Measurements from ENCODE around the gene ANO3. TPM values are rescaled to one million over a fixed set of nuclear protein-coding genes. Genes with fewer than 3 reads are reported as not detected.

ANO3 gene
- total and polyA plus RNA-seq, 2 of the 8 experiments (the other 6 are each of a cell fraction or from before 2014, with no cell fraction given), result not detected

- no peak for DNase-seq (ENCODE audit: low read depth in 1 of 2, low spot score in 2 of 2)
- no peak overlapping the region for H2BK15ac ChIP-seq (ENCODE audit: low read length)
- no peak overlapping the region for H2BK12ac ChIP-seq (ENCODE audit: low read depth, low read length)
- no peak overlapping the region for H2BK20ac ChIP-seq (ENCODE audit: low read length)
- H3K4ac ChIP-seq (replicated peaks; ENCODE audit: insufficient read length, low read depth, low read length), result no peak overlapping the region
- CTCF ChIA-PET (ENCODE audit: partially characterized antibody), result no interaction called here
- H2AFZ ChIP-seq (ENCODE audit: low read length), result no peak overlapping the region
- no peaks in the 10 kb centered on the region for H4K20me1 ChIP-seq (replicated peaks in 1 of 2; ENCODE audit: control insufficient read depth in 1 of 2, insufficient read depth in 2 of 2, low read length in 2 of 2)
- H3K79me1 ChIP-seq (ENCODE audit: low read depth, low read length), result no peaks in the 10 kb centered on the region
- H3K79me2 ChIP-seq (ENCODE audit: control insufficient read depth in 1 of 2, insufficient read depth in 2 of 2, low read length in 2 of 2), result no peaks in the 10 kb centered on the region
- H3K23ac ChIP-seq (ENCODE audit: insufficient read length), result no peak overlapping the region
- no peak overlapping the region for H4K5ac ChIP-seq (ENCODE audit: insufficient read length, low read depth, low read length)
- no peak overlapping the region for H3K18ac ChIP-seq (ENCODE audit: extremely low read depth, low read length)
- H3K4me2 ChIP-seq (ENCODE audit: insufficient read depth in 1 of 2, low read depth in 2 of 2, low read length in 2 of 2), result no peak overlapping the region
- no peak overlapping the region for H2BK120ac ChIP-seq (replicated peaks; ENCODE audit: low read depth, low read length)
- no peak overlapping the region for H3K56ac ChIP-seq (replicated peaks; ENCODE audit: insufficient read length, low read depth, low read length)
- no peak overlapping the region for H3K27ac ChIP-seq (ENCODE audit: low read depth, low read length)
- peaks cover 0 to 3% (median 1%) of the 10 kb centered on the region in 4 experiments; a peak in 2 of 7 replicates for H3K4me1 ChIP-seq (replicated peaks in 1 of 4; ENCODE audit: control insufficient read depth in 3 of 4, insufficient read depth in 4 of 4, low read length in 3 of 4)
- no peak overlapping the region for H3K4me3 ChIP-seq (ENCODE audit: extremely low read depth in 1 of 4, insufficient read depth in 2 of 4, low read depth in 3 of 4, low read length in 4 of 4)
- H3K9me3 ChIP-seq (ENCODE audit: insufficient read depth in 2 of 2, low read depth in 1 of 2, low read length in 1 of 2), result no peaks in the 10 kb centered on the region
- H3K27me3 ChIP-seq (replicated peaks in 1 of 4; ENCODE audit: control insufficient read depth in 3 of 4, extremely low read depth in 1 of 4, insufficient read depth in 3 of 4, low read length in 3 of 4), result peaks cover 0 to 5% (median 2%) of the 10 kb centered on the region in 4 experiments; a peak in 3 of 7 replicates
- H3K9ac ChIP-seq (replicated peaks in 1 of 4; ENCODE audit: extremely low read depth in 1 of 4, low read depth in 3 of 4, low read length in 3 of 4), result no peak overlapping the region
- no peak for FAIRE-seq
- POLR2A ChIA-PET (ENCODE audit: partially characterized antibody), result no interaction called here
- no peak overlapping the region for H4K8ac ChIP-seq (ENCODE audit: extremely low read depth, insufficient read depth, low read length)
- H2AK5ac ChIP-seq (ENCODE audit: low read depth, low read length), result no peak overlapping the region
- 94% methylated on average over 2 of the region's 2 CpGs; no CpG with 5 or more reads in 1 of the 2 experiments for WGBS, 2 experiments (ENCODE audit: extremely low coverage in 1 of 2, insufficient coverage in 1 of 2, insufficient read length in 1 of 2, insufficient replicate concordance in 2 of 2, low coverage in 1 of 2, low lambda C conversion rate in 2 of 2, missing lambda C conversion rate in 1 of 2)
- no peaks in the 10 kb centered on the region for H3K23me2 ChIP-seq (ENCODE audit: low read depth, low read length)
- H3K14ac ChIP-seq (ENCODE audit: insufficient read length), result no peak overlapping the region
- H2BK5ac ChIP-seq (ENCODE audit: low read depth, low read length), result no peak overlapping the region
- no peak overlapping the region for H4K91ac ChIP-seq (replicated peaks; ENCODE audit: insufficient read length, low read length)
- no peaks in the 10 kb centered on the region for H3K36me3 ChIP-seq (ENCODE audit: control insufficient read depth in 2 of 4, insufficient read depth in 4 of 4, low read length in 3 of 4)
- TF ChIP-seq EP300 (IDR thresholded peaks at IDR 0.05; ENCODE audit: borderline replicate concordance in 1 of 2, low read depth in 2 of 2, low read length in 2 of 2), result no peak
- TF ChIP-seq CEBPB (IDR thresholded peaks at IDR 0.05; ENCODE audit: low read depth, low read length), result no peak
- TF ChIP-seq NANOG (IDR thresholded peaks at IDR 0.05; ENCODE audit: insufficient read depth, low read depth, low read length, poor library complexity, severe bottlenecking), result no peak
- TF ChIP-seq CTBP2 (IDR thresholded peaks at IDR 0.05; ENCODE audit: borderline replicate concordance, insufficient read depth, insufficient read length, low read length), result no peak
- no peak for TF ChIP-seq RFX5 (IDR thresholded peaks at IDR 0.05; ENCODE audit: borderline replicate concordance, low read depth, low read length)
- no peak for TF ChIP-seq BRCA1 (IDR thresholded peaks at IDR 0.05; ENCODE audit: low read depth, low read length)
- TF ChIP-seq ATF2 (IDR thresholded peaks at IDR 0.05; ENCODE audit: low read length), result no peak
- no peak for TF ChIP-seq CREB1 (IDR thresholded peaks at IDR 0.05)
- no peak for TF ChIP-seq RXRA (IDR thresholded peaks at IDR 0.05; ENCODE audit: insufficient read depth, low read depth, low read length)
- no peak for TF ChIP-seq TBP (IDR thresholded peaks at IDR 0.05; ENCODE audit: low read depth, low read length)
- no peak for TF ChIP-seq CHD2 (IDR thresholded peaks at IDR 0.05; ENCODE audit: low read length)
- no peak for TF ChIP-seq HDAC2 (IDR thresholded peaks at IDR 0.05; ENCODE audit: borderline replicate concordance in 1 of 2, low read depth in 2 of 2, low read length in 2 of 2)
- no peak for TF ChIP-seq YY1 (IDR thresholded peaks at IDR 0.05; ENCODE audit: low read depth, low read length)
Observed at GRCh38 chr11:26519469-26519868, 187.5 kb downstream of the ANO3 start.
